GM12874 (cell line): ENCODE measurements around the gene ITGA7.

Experiments used
- TF ChIP-seq, protein P1 (sequence below): IDR thresholded peaks from 2 replicates; pipeline ENCODE4 v1.5.1; 2011; ENCODE audit warnings: low read depth, mild to moderate bottlenecking, control low read depth, low read length, moderate library complexity; ENCODE audit not compliant: insufficient read depth

Gene ITGA7

DNA sequence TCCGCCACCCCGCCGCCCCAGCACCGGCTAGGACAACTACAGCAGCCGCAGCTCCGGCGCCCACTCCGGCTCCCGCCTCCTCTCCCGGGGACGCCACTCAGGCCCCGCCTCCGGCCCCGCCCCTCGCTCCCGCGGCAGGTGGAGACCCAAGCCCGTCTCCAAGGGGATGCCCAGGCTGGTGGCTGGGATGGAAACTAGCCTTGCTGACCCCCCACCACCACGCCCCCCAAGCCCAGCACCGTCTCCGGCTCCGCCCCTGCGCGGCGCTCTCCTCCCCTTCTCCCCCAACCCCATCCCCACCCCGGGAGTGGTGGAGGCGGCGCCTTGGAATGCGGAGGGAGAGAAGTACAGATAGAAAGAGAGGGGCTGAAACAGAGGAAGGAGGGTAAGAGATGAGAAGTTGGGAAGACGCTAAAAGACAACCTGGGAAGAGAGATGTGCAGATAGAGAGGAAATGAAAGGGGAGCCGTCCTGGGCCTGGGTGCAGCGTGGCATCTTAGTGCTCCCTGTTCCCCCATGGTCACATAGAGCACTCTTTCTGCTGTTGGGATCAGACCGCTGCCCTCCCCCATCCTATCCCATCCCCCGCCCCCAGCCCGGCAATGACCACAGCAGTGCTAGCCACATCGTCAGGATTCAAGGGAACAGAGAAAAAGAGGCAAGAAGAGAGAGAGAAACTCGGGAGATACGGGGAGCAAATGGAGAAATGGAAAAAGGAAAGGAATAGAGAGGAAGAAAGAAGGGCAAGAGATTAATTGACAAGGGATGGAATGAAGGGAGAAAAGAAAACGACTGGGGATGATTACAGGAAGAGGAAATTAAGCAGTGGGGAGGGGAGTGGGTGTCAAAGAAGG is at the start of gene ITGA7:
Gene ITGA7, minus strand, starts transcription at position 64 of the 854 bp plus-strand sequence. CDS start 222 bp downstream, outside the sequence.
- TF ChIP-seq, protein P1, sequence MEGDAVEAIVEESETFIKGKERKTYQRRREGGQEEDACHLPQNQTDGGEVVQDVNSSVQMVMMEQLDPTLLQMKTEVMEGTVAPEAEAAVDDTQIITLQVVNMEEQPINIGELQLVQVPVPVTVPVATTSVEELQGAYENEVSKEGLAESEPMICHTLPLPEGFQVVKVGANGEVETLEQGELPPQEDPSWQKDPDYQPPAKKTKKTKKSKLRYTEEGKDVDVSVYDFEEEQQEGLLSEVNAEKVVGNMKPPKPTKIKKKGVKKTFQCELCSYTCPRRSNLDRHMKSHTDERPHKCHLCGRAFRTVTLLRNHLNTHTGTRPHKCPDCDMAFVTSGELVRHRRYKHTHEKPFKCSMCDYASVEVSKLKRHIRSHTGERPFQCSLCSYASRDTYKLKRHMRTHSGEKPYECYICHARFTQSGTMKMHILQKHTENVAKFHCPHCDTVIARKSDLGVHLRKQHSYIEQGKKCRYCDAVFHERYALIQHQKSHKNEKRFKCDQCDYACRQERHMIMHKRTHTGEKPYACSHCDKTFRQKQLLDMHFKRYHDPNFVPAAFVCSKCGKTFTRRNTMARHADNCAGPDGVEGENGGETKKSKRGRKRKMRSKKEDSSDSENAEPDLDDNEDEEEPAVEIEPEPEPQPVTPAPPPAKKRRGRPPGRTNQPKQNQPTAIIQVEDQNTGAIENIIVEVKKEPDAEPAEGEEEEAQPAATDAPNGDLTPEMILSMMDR, result no peak

DNA sequence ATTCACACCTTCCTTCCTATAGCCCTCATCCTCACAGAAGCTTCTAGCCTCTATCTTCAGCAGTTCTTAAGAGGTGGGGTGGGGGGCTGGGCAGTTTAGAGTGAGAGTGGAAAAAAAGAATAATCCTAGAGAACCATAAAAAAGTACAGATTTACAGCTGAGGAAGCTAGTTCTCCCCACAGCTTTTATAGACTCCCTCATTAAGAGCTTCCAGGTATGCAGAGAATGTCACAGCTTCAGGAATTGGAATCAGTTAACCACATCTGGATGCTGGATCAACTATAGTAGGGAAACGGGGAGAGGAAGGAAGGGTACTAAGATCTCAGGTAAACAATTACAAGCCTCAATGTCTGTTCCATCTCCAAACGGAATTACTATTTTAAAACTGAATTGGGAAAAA is 47.5 kb upstream of the ITGA7 start:
- TF ChIP-seq, protein P1, result no peak

DNA sequence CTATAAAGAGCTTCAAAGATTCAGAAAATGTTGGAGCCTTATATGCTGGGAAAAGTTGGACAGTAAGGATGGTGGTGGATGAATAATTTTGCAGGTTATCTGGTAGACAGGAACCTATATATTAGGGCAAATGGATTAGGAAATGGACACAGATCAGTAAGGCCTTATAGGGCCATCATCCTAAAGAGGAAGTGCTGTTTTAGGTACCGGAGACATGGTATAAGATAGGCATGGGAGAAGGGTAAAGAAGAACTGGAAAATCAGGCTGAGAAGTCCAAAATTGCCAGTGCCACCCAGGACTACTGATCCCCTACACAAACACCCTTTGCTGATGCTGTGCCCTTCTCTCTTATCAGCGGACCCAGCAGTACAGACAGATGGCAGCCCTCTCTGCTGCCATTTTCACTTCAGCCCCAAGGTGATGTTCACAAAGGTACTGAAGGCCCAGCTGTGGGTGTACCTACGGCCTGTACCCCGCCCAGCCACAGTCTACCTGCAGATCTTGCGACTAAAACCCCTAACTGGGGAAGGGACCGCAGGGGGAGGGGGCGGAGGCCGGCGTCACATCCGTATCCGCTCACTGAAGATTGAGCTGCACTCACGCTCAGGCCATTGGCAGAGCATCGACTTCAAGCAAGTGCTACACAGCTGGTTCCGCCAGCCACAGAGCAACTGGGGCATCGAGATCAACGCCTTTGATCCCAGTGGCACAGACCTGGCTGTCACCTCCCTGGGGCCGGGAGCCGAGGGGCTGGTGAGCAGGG is 40.7 kb upstream of the ITGA7 start:
- TF ChIP-seq, protein P1, result no peak

- TF ChIP-seq, protein P1, result no peak
Observed at GRCh38 chr12:55746913-55747231, 39.2 kb upstream of the ITGA7 start.

DNA sequence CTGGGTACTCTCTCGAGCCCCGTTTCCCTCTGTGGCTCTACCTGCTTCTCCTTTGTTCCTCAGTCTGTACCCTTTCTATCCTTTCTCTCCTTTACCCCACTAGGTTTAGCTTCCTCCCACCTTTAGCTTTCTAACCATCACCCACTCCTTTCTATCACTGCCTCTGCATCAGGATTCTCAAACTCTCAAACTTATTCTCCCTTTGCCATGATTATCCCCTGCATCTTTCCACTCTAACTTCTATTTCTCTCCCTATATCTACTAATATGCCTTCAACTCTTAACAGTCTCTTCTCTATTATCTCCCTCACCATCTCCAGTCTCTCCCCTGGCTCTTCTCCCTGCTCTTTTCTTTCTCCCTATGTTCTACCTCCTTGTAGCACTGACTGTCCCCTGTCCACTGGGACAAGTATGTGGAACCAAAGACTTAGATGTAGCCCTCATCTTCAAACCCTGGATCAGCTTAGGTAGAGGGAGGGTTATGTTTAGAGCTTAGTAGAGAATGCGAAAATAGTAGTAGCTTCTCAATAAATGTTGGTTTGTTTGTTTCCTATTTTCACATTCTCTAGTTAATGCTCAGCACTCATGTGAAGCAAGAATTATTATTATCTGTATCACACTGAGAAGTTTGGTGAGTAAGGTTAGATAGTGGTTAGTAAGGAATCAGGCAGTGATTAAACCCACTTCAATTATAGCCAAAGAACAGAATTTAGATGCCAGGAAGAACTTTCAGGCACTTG is 38.6 kb upstream of the ITGA7 start:
- TF ChIP-seq, protein P1, result no peak

DNA sequence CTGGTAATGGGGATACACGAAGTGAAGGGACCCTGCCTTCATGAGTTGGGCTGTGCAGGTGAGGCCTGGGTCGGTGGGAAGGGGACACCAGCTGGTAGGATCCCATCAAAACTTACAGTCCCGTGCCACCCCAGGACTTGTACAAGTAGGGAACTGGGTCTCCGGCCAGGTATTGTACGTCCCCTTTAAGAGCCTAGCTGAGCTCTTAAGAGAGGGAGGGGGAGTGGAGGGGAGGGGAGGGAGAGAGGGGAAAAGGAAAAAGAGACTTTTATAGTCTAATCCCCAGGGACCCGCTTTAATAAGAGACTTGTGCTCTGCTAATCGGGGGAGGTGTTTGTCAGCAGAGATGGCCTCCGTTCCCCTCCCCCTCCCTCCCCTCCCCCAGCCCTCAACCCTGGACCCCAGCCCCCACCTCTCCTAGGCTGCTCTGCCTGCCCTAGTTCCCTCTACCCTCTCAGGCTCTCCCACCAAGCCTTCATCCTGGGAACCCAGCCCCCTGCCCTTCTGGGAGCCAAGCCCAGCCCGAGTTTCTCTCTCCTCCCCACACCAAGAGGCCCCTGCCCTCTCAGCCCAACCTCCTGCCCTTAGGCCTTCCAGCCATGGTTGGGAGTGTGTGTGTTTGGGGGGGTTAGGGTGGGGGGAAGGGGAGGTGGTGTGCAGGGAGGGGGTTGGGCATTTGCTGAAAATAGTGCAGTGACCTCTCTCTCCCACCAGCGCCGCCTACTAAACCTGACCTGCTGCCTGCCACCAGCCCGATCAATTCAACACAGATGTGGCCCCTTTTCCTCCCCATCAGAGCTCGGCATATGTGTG is 37.9 kb upstream of the ITGA7 start:
- TF ChIP-seq, protein P1, result no peak
